Progenitor cell of endocrine pancreas (in vitro differentiated cells): Measurements from ENCODE around the gene MICALL1. TPM values are rescaled to one million over a fixed set of nuclear protein-coding genes. Genes with fewer than 3 reads are reported as not detected.
A peak's percentile ranks its signal among the peaks of the same experiment; 100 is the strongest.
"Not testable (repeated sequence)": the region's sequence is repeated elsewhere in the genome, so short reads cannot be mapped to it uniquely, and the experiment has no call there.

Experiments
- DNase-seq: peaks from one replicate; pipeline ENCODE4 v3.0.0; 2021; ENCODE audit warnings: low spot score; ENCODE audit not compliant: unreplicated experiment
- H3K27ac Mint-ChIP-seq: 2 replicates; pipeline ENCODE4 v1.8.0; 2021; ENCODE audit warnings: mild to moderate bottlenecking, moderate library complexity, mixed read lengths
- H3K27me3 Mint-ChIP-seq: 2 replicates; pipeline ENCODE4 v1.8.0; 2021; ENCODE audit warnings: mixed read lengths
- H3K36me3 Mint-ChIP-seq: 2 replicates; pipeline ENCODE4 v1.8.0; 2022; ENCODE audit warnings: mixed read lengths; ENCODE audit not compliant: insufficient read depth
- H3K4me1 Mint-ChIP-seq: 2 replicates; pipeline ENCODE4 v1.8.0; 2021; ENCODE audit warnings: low read depth, mixed read lengths
- H3K4me3 Mint-ChIP-seq: 2 replicates; pipeline ENCODE4 v1.8.0; 2021; ENCODE audit warnings: low read depth, mild to moderate bottlenecking, moderate library complexity, mixed read lengths
- H3K9me3 Mint-ChIP-seq: 2 replicates; pipeline ENCODE4 v1.8.0; 2021; ENCODE audit warnings: low read depth, mixed read lengths
- total RNA-seq: library from RNA; stranded (reverse); gene quantifications from 2 replicates; pipeline ENCODE4 v1.2.1, GENCODE V29; 2021
- TF ChIP-seq, protein P1 (sequence below): fragments of 200-600 bp; sonication (generic); IDR thresholded peaks from one replicate; pipeline ENCODE4 v1.5.0; 2021; ENCODE audit warnings: antibody characterized with exemption, mild to moderate bottlenecking; ENCODE audit not compliant: unreplicated experiment

The MICALL1 gene
- total RNA-seq, 1 donor from 2014 or later = 42.8 TPM

DNA sequence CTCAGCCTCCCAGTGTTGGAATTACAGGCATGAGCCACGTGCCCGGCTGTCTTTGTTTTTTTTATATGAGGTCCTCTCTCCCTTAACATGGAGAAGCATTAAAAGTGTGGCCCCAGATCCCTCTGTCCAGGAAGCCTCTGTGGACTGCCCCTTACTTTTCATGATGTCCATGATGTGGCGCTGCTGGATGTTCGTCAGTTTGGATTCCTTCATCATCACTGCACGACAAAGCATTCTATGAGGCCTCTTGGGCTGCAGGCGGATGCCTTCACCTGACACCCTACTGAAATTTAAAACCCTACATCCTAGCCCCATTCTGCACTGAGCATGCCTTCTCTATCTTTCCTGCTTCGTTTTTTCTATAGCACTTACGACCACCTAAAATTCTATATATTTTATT, 45.2 kb downstream of the MICALL1 start:
- Mint-ChIP-seq H3K4me1 (peaks cover 21% of the 10 kb centered on the region), H3K27me3 (peaks cover 4% of the 10 kb centered on the region), H3K9me3 (no peaks in the 10 kb centered on the region), H3K4me3 (no peak overlapping the region), H3K36me3 (peaks cover 2% of the 10 kb centered on the region), H3K27ac (no peak overlapping the region)
- DNase-seq = no peak
- TF ChIP-seq, protein P1, sequence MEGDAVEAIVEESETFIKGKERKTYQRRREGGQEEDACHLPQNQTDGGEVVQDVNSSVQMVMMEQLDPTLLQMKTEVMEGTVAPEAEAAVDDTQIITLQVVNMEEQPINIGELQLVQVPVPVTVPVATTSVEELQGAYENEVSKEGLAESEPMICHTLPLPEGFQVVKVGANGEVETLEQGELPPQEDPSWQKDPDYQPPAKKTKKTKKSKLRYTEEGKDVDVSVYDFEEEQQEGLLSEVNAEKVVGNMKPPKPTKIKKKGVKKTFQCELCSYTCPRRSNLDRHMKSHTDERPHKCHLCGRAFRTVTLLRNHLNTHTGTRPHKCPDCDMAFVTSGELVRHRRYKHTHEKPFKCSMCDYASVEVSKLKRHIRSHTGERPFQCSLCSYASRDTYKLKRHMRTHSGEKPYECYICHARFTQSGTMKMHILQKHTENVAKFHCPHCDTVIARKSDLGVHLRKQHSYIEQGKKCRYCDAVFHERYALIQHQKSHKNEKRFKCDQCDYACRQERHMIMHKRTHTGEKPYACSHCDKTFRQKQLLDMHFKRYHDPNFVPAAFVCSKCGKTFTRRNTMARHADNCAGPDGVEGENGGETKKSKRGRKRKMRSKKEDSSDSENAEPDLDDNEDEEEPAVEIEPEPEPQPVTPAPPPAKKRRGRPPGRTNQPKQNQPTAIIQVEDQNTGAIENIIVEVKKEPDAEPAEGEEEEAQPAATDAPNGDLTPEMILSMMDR = no peak

DNA sequence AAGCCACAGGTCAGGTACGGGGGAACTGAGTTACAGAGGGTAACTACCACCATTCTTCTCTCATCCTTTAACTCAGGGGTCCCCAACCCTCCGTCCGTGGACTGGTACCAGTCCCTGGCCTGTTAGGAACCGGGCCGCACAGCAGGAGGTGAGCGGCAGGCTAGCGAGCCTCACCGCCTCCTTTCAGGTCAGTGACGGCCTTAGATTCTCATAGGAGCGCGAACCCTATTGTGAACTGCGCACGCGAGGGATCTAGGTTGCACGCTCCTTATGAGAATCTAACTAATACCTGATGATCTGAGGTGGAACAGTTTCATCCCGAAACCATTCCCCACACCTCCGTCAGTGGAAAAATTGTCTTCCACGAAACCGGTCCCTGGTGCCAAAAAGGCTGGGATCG, 46.5 kb downstream of the MICALL1 start:
- H3K27me3 Mint-ChIP-seq, H3K9me3 Mint-ChIP-seq, H3K36me3 Mint-ChIP-seq: not testable (repeated sequence)

DNA sequence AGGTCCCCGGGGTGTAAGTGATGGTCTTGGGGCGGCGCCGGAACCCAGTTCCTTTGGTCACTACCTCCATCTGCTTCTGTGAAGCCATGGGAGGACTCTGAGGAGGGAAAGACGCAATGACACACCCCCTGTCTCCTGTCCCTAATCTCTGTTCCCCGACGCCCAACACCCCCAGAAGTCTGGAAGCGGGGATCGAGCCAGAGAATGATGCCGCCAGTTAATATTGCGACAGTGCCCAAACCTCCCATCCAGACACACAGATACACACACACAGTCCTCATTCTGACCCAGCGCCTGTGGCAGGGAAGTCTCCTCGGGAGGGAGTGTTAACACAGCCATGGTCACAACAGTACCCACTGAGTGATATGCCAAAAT, 47.0 kb downstream of the MICALL1 start:
- Mint-ChIP-seq H3K27me3 (peaks cover 4% of the 10 kb centered on the region), H3K36me3 (peaks cover 11% of the 10 kb centered on the region), H3K9me3 (no peaks in the 10 kb centered on the region), H3K4me1 (peaks cover 21% of the 10 kb centered on the region), H3K27ac (peak overlapping the region; percentile 90), H3K4me3 (peak overlapping the region; percentile 100)
- no peak for DNase-seq
- TF ChIP-seq, protein P1 = no peak

More for the DNA sequence above, 46.5 kb downstream of the MICALL1 start:
- H3K4me1 Mint-ChIP-seq = peaks cover 21% of the 10 kb centered on the region
- H3K4me3 Mint-ChIP-seq = peak overlapping the region; percentile 100
- DNase-seq, H3K27ac Mint-ChIP-seq: not testable (repeated sequence)

DNA sequence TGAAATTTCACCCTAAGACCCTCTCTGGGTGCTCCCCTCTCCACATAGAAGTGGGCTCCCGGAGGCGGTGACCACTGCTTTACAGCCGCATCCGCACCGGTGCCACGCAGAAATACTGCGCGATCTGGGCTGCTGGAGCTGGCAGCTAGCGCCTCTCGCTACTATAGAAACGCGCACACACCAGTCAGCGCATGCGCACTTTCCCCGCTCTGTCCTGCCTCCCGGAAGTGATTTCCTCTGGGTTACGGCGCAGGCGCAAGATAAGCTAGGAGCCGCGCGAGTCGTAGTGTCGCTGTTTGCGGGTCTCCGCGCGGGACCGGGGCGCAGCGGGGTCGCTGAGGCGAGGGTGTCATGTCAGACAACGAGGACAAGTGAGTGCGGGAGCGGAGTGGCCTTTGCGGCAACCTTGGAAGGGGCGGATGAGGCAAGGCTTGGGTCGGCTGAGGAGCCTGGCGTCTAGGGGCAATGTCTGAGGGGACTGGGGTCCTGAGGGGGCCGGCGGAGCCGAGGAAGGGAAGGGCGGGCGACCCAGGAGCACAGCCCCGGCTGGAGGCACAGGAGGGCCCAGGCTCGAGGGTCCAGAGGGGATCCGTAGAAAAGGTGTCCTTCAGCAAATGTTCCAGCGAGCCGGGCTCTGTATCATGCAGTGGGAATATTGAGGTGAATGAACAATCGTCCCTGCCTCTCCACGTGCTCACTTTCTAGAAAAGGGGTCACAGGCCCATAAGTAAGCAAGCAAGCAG, 47.5 kb downstream of the MICALL1 start, which contains the start of the genes C22orf23 and POLR2F:
Gene C22orf23, minus strand, starts transcription at position 165 of the 743 bp plus-strand sequence. CDS start 452 bp downstream, outside the sequence.
Gene POLR2F, plus strand, starts transcription at position 263 of the 743 bp plus-strand sequence. Its CDS starts 89 bp downstream, at position 352.
- H3K4me3 Mint-ChIP-seq = peak within 1 kb of the TSS; percentile 100
- DNase-seq = peak; percentile 88
- H3K36me3 Mint-ChIP-seq = peaks cover 14% of the 10 kb centered on the region
- TF ChIP-seq, protein P1 = no peak
- peaks cover 4% of the 10 kb centered on the region for H3K27me3 Mint-ChIP-seq
- no peaks in the 10 kb centered on the region for H3K9me3 Mint-ChIP-seq
- peak within 1 kb of the TSS; percentile 90 for H3K27ac Mint-ChIP-seq
- H3K4me1 Mint-ChIP-seq = peaks cover 21% of the 10 kb centered on the region

DNA sequence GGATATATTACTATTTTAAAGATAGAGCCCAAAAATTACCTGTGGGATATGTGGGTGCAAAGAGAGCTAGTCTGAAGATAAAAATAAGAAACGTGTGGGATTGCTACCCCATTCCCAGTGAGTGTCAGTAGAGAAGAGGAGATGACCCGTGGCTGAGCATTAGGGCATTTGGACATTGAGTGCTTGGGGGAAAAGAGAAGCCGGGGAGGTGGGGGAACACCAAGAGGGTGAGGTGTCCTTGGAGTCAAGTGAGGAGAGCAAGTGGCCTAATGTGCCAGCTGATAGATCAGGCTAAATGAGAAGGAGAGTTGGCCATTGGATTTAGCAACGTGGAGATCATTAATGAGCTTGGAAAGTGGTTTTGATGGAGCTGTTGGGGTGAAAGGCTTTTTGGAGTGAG, 48.6 kb downstream of the MICALL1 start:
- Mint-ChIP-seq H3K27ac (no peak overlapping the region), H3K9me3 (no peaks in the 10 kb centered on the region), H3K4me3 (peak overlapping the region; percentile 100), H3K27me3 (peaks cover 4% of the 10 kb centered on the region), H3K4me1 (peaks cover 21% of the 10 kb centered on the region), H3K36me3 (peaks cover 23% of the 10 kb centered on the region)
- no peak for DNase-seq
- TF ChIP-seq, protein P1 = no peak

DNA sequence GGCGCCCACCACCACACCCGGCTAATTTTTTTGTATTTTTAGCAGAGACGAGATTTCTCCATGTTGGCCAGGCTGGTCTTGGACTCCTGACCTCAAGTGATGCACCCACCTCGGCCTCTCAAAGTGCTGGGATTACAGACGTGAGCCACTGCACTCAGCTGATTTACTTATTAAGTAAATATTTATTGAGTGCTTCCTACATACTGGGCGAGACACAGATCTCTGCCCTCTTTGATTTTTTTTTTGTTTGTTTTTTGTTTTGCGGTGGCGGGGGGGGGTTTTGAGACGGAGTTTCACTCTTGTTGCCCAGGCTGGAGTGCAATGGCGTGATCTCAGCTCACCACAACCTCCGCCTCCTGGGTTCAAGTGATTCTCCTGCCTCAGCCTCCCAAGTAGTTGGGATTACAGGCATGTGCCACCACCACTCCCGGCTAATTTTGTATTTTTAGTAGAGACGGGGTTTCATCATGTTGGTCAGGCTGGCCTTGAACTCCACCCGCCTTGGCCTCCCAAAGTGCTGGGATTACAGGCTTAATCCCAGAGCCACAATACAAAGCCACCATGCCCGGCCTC, 49.8 kb downstream of the MICALL1 start:
- H3K27me3 Mint-ChIP-seq, H3K9me3 Mint-ChIP-seq, H3K27ac Mint-ChIP-seq, DNase-seq, H3K4me3 Mint-ChIP-seq: not testable (repeated sequence)
- Mint-ChIP-seq H3K4me1 (peaks cover 21% of the 10 kb centered on the region), H3K36me3 (peaks cover 26% of the 10 kb centered on the region)
